Measurements from ENCODE around the gene NLRP3.
A peak's percentile ranks its signal among the peaks of the same experiment; 100 is the strongest.
"Not testable (repeated sequence)": the region's sequence is repeated elsewhere in the genome, so short reads cannot be mapped to it uniquely, and the experiment has no call there.

NLRP3 gene

GRCh38 chr1:247390996-247391395, 25.0 kb upstream of the NLRP3 start:
- FAIRE-seq, result no peak
- DNase-seq (ENCODE audit: insufficient read length, low spot score), result no peak
- TF ChIP-seq POLR2A (IDR thresholded peaks at IDR 0.05; ENCODE audit: low read depth, low read length) (no peak), POLR2AphosphoS5 (IDR thresholded peaks at IDR 0.05; ENCODE audit: low read depth, low read length) (no peak), PAX5 (IDR thresholded peaks at IDR 0.05; ENCODE audit: insufficient read depth, low read length, severe bottlenecking) (no peak), SPI1 (IDR thresholded peaks at IDR 0.05; ENCODE audit: low read depth, low read length) (no peak), POU2F2 (IDR thresholded peaks at IDR 0.05; ENCODE audit: low read depth, low read length) (no peak), TAF1 (IDR thresholded peaks at IDR 0.05; ENCODE audit: low read depth, low read length) (no peak)

- FAIRE-seq (no peak), DNase-seq (ENCODE audit: insufficient read length, low spot score) (no peak)
- TF ChIP-seq POU2F2 (IDR thresholded peaks at IDR 0.05; ENCODE audit: low read depth, low read length), result no peak
Observed at GRCh38 chr1:247392088-247392487, 23.9 kb upstream of the NLRP3 start.

GRCh38 chr1:247395075-247395474, 20.9 kb upstream of the NLRP3 start:
- FAIRE-seq; DNase-seq (ENCODE audit: insufficient read length, low spot score): not testable (repeated sequence)

- no peak for FAIRE-seq
- TF ChIP-seq POU2F2 (IDR thresholded peaks at IDR 0.05; ENCODE audit: low read depth, low read length), result no peak
- no peak for TF ChIP-seq POLR2AphosphoS5 (IDR thresholded peaks at IDR 0.05; ENCODE audit: low read depth, low read length)
- no peak for TF ChIP-seq PAX5 (IDR thresholded peaks at IDR 0.05; ENCODE audit: insufficient read depth, low read length, severe bottlenecking)
- no peak for TF ChIP-seq TAF1 (IDR thresholded peaks at IDR 0.05; ENCODE audit: low read depth, low read length)
- no peak for TF ChIP-seq POLR2A (IDR thresholded peaks at IDR 0.05; ENCODE audit: low read depth, low read length)
- no peak for TF ChIP-seq SPI1 (IDR thresholded peaks at IDR 0.05; ENCODE audit: low read depth, low read length)
Observed at GRCh38 chr1:247400685-247401084, 15.3 kb upstream of the NLRP3 start.

GRCh38 chr1:247401310-247402119, 14.5 kb upstream of the NLRP3 start:
- TF ChIP-seq POLR2AphosphoS5 (IDR thresholded peaks at IDR 0.05; ENCODE audit: low read depth, low read length), result no peak
- DNase-seq (ENCODE audit: insufficient read length, low spot score) (no peak), FAIRE-seq (no peak)

More at GRCh38 chr1:247400685-247401084, 15.3 kb upstream of the NLRP3 start:
- DNase-seq (ENCODE audit: insufficient read length, low spot score), result no peak

GRCh38 chr1:247402120-247402675, 13.8 kb upstream of the NLRP3 start:
- FAIRE-seq (no peak), DNase-seq (ENCODE audit: insufficient read length, low spot score) (no peak)
- TF ChIP-seq POLR2AphosphoS5 (IDR thresholded peaks at IDR 0.05; ENCODE audit: low read depth, low read length) (no peak), POU2F2 (IDR thresholded peaks at IDR 0.05; ENCODE audit: low read depth, low read length) (no peak), SPI1 (IDR thresholded peaks at IDR 0.05; ENCODE audit: low read depth, low read length) (no peak), TAF1 (IDR thresholded peaks at IDR 0.05; ENCODE audit: low read depth, low read length) (no peak), PAX5 (IDR thresholded peaks at IDR 0.05; ENCODE audit: insufficient read depth, low read length, severe bottlenecking) (no peak), POLR2A (IDR thresholded peaks at IDR 0.05; ENCODE audit: low read depth, low read length) (no peak)

- TF ChIP-seq SPI1 (IDR thresholded peaks at IDR 0.05; ENCODE audit: low read depth, low read length) (no peak), PAX5 (IDR thresholded peaks at IDR 0.05; ENCODE audit: insufficient read depth, low read length, severe bottlenecking) (no peak), POU2F2 (IDR thresholded peaks at IDR 0.05; ENCODE audit: low read depth, low read length) (no peak), POLR2AphosphoS5 (IDR thresholded peaks at IDR 0.05; ENCODE audit: low read depth, low read length) (no peak), TAF1 (IDR thresholded peaks at IDR 0.05; ENCODE audit: low read depth, low read length) (no peak), POLR2A (IDR thresholded peaks at IDR 0.05; ENCODE audit: low read depth, low read length) (no peak)
- DNase-seq (ENCODE audit: insufficient read length, low spot score) (no peak), FAIRE-seq (peak; percentile 78)
Observed at GRCh38 chr1:247406014-247406656, 9.8 kb upstream of the NLRP3 start.

- DNase-seq (ENCODE audit: insufficient read length, low spot score), result peak; percentile 36
- FAIRE-seq, result peak; percentile 96
- no peak for TF ChIP-seq POLR2AphosphoS5 (IDR thresholded peaks at IDR 0.05; ENCODE audit: low read depth, low read length)
- no peak for TF ChIP-seq PAX5 (IDR thresholded peaks at IDR 0.05; ENCODE audit: insufficient read depth, low read length, severe bottlenecking)
- peak; percentile 66 for TF ChIP-seq SPI1 (IDR thresholded peaks at IDR 0.05; ENCODE audit: low read depth, low read length)
- TF ChIP-seq POU2F2 (IDR thresholded peaks at IDR 0.05; ENCODE audit: low read depth, low read length), result peak; percentile 66; the same call in 1 of the 2 replicates
- no peak; the same call in 1 of the 2 replicates for TF ChIP-seq POLR2A (IDR thresholded peaks at IDR 0.05; ENCODE audit: low read depth, low read length)
- TF ChIP-seq TAF1 (IDR thresholded peaks at IDR 0.05; ENCODE audit: low read depth, low read length), result no peak
Observed at GRCh38 chr1:247407180-247407616, 8.8 kb upstream of the NLRP3 start.

- no peak for DNase-seq (ENCODE audit: insufficient read length, low spot score)
- TF ChIP-seq POLR2A (IDR thresholded peaks at IDR 0.05; ENCODE audit: low read depth, low read length) (no peak), POLR2AphosphoS5 (IDR thresholded peaks at IDR 0.05; ENCODE audit: low read depth, low read length) (no peak), SPI1 (IDR thresholded peaks at IDR 0.05; ENCODE audit: low read depth, low read length) (no peak), PAX5 (IDR thresholded peaks at IDR 0.05; ENCODE audit: insufficient read depth, low read length, severe bottlenecking) (no peak), TAF1 (IDR thresholded peaks at IDR 0.05; ENCODE audit: low read depth, low read length) (no peak)
- FAIRE-seq, result peak; percentile 23
Observed at GRCh38 chr1:247408100-247408499, 7.9 kb upstream of the NLRP3 start.
